ENCODE data around the gene GAK. TPM values are rescaled to one million over a fixed set of nuclear protein-coding genes. Genes with fewer than 3 reads are reported as not detected.

The GAK gene
- total and polyA plus RNA-seq, 3 experiments from 2014 or later: 82.9 to 118 (median 112) TPM

GRCh38 chr4:951594-952468 lies 19.7 kb upstream of the GAK start:
- Mint-ChIP-seq H3K9me3 (no peaks in the 10 kb centered on the region), H3K4me1 (peaks cover 0 to 1% (median 0%) of the 10 kb centered on the region in 3 donors), H3K27me3 (no peaks in the 10 kb centered on the region), H3K36me3 (peaks cover 0 to 28% (median 3%) of the 10 kb centered on the region in 3 donors), H3K4me3 (no peak overlapping the region), H3K27ac (peak overlapping the region in 1 of 8 donors; percentile 33)
- H3K27me3 ChIP-seq (ENCODE audit: insufficient read depth, low read length, poor library complexity, severe bottlenecking): no peaks in the 10 kb centered on the region
- H3K9me3 ChIP-seq (ENCODE audit: low read length): no peaks in the 10 kb centered on the region
- POLR2A ChIA-PET: no interaction called here
- DNase-seq: no peak
- no peak overlapping the region for H3K27ac ChIP-seq (ENCODE audit: low read depth, low read length)
- CTCF ChIA-PET: no interaction called here
- H3K4me1 ChIP-seq (ENCODE audit: insufficient read depth, low read length): no peaks in the 10 kb centered on the region
- H3K36me3 ChIP-seq (ENCODE audit: insufficient read depth, low read length): no peaks in the 10 kb centered on the region
- no peak overlapping the region for H3K4me3 ChIP-seq (ENCODE audit: low read length)

GRCh38 chr4:951186-951585 lies 19.1 kb upstream of the GAK start:
- Mint-ChIP-seq H3K27ac (no peak overlapping the region), H3K36me3 (peaks cover 0 to 25% (median 3%) of the 10 kb centered on the region in 3 donors), H3K4me3 (no peak overlapping the region), H3K27me3 (no peaks in the 10 kb centered on the region), H3K4me1 (peaks cover 0 to 1% (median 0%) of the 10 kb centered on the region in 3 donors), H3K9me3 (no peaks in the 10 kb centered on the region)
- POLR2A ChIA-PET: no interaction called here
- Histone ChIP-seq H3K27ac (ENCODE audit: low read depth, low read length) (no peak overlapping the region), H3K36me3 (ENCODE audit: insufficient read depth, low read length) (no peaks in the 10 kb centered on the region), H3K27me3 (ENCODE audit: insufficient read depth, low read length, poor library complexity, severe bottlenecking) (no peaks in the 10 kb centered on the region), H3K4me3 (ENCODE audit: low read length) (no peak overlapping the region), H3K4me1 (ENCODE audit: insufficient read depth, low read length) (no peaks in the 10 kb centered on the region), H3K9me3 (ENCODE audit: low read length) (no peaks in the 10 kb centered on the region)
- CTCF ChIA-PET: no interaction called here
- no peak for DNase-seq

- H3K4me1 ChIP-seq (ENCODE audit: insufficient read depth, low read length): no peaks in the 10 kb centered on the region
- POLR2A ChIA-PET: no interaction called here
- Mint-ChIP-seq H3K4me3 (no peak overlapping the region), H3K27me3 (no peaks in the 10 kb centered on the region), H3K9me3 (no peaks in the 10 kb centered on the region), H3K36me3 (peaks cover 0 to 26% (median 3%) of the 10 kb centered on the region in 3 donors), H3K27ac (peak overlapping the region in 1 of 8 donors; percentile 78), H3K4me1 (peaks cover 0 to 1% (median 0%) of the 10 kb centered on the region in 3 donors)
- H3K4me3 ChIP-seq (ENCODE audit: low read length): no peak overlapping the region
- peak in 1 of 5 donors; percentile 30 for DNase-seq
- no peak overlapping the region for H3K27ac ChIP-seq (ENCODE audit: low read depth, low read length)
- CTCF ChIA-PET: no interaction called here
- H3K9me3 ChIP-seq (ENCODE audit: low read length): no peaks in the 10 kb centered on the region
- H3K36me3 ChIP-seq (ENCODE audit: insufficient read depth, low read length): no peaks in the 10 kb centered on the region
- H3K27me3 ChIP-seq (ENCODE audit: insufficient read depth, low read length, poor library complexity, severe bottlenecking): no peaks in the 10 kb centered on the region
These were observed 18.3 kb upstream of the GAK start for GRCh38 chr4:950136-951020.

GRCh38 chr4:949656-950055 lies 17.5 kb upstream of the GAK start:
- no peak overlapping the region for H3K27ac Mint-ChIP-seq
- Histone ChIP-seq H3K4me3 (ENCODE audit: low read length) (no peak overlapping the region), H3K36me3 (ENCODE audit: insufficient read depth, low read length) (no peaks in the 10 kb centered on the region), H3K4me1 (ENCODE audit: insufficient read depth, low read length) (no peaks in the 10 kb centered on the region), H3K27ac (ENCODE audit: low read depth, low read length) (no peak overlapping the region), H3K27me3 (ENCODE audit: insufficient read depth, low read length, poor library complexity, severe bottlenecking) (no peaks in the 10 kb centered on the region), H3K9me3 (ENCODE audit: low read length) (no peaks in the 10 kb centered on the region)
- H3K36me3 Mint-ChIP-seq: peaks cover 0 to 24% (median 3%) of the 10 kb centered on the region in 3 donors
- CTCF ChIA-PET: no interaction called here
- no peak overlapping the region for H3K4me3 Mint-ChIP-seq
- peaks cover 0 to 1% (median 0%) of the 10 kb centered on the region in 3 donors for H3K4me1 Mint-ChIP-seq
- peak in 1 of 5 donors; percentile 32 for DNase-seq
- H3K9me3 Mint-ChIP-seq: no peaks in the 10 kb centered on the region
- POLR2A ChIA-PET: no interaction called here
- H3K27me3 Mint-ChIP-seq: no peaks in the 10 kb centered on the region

- no peaks in the 10 kb centered on the region for H3K4me1 ChIP-seq (ENCODE audit: insufficient read depth, low read length)
- ChIA-PET POLR2A (interaction anchor here (0.6 kb wide), 1 partner anchor 178 kb away, joined by 10 read pairs; no protein-coding TSS in a partner anchor), CTCF (no interaction called here)
- no peaks in the 10 kb centered on the region for H3K36me3 ChIP-seq (ENCODE audit: insufficient read depth, low read length)
- Mint-ChIP-seq H3K4me3 (no peak overlapping the region), H3K27me3 (no peaks in the 10 kb centered on the region), H3K27ac (no peak overlapping the region), H3K9me3 (no peaks in the 10 kb centered on the region), H3K4me1 (peaks cover 0 to 3% (median 0%) of the 10 kb centered on the region in 3 donors), H3K36me3 (peaks cover 0 to 20% (median 3%) of the 10 kb centered on the region in 3 donors)
- no peaks in the 10 kb centered on the region for H3K27me3 ChIP-seq (ENCODE audit: insufficient read depth, low read length, poor library complexity, severe bottlenecking)
- no peak overlapping the region for H3K4me3 ChIP-seq (ENCODE audit: low read length)
- DNase-seq: peak in 1 of 5 donors; percentile 26
- no peaks in the 10 kb centered on the region for H3K9me3 ChIP-seq (ENCODE audit: low read length)
- H3K27ac ChIP-seq (ENCODE audit: low read depth, low read length): no peak overlapping the region
These were observed 16.8 kb upstream of the GAK start for GRCh38 chr4:948936-949300.

DNA sequence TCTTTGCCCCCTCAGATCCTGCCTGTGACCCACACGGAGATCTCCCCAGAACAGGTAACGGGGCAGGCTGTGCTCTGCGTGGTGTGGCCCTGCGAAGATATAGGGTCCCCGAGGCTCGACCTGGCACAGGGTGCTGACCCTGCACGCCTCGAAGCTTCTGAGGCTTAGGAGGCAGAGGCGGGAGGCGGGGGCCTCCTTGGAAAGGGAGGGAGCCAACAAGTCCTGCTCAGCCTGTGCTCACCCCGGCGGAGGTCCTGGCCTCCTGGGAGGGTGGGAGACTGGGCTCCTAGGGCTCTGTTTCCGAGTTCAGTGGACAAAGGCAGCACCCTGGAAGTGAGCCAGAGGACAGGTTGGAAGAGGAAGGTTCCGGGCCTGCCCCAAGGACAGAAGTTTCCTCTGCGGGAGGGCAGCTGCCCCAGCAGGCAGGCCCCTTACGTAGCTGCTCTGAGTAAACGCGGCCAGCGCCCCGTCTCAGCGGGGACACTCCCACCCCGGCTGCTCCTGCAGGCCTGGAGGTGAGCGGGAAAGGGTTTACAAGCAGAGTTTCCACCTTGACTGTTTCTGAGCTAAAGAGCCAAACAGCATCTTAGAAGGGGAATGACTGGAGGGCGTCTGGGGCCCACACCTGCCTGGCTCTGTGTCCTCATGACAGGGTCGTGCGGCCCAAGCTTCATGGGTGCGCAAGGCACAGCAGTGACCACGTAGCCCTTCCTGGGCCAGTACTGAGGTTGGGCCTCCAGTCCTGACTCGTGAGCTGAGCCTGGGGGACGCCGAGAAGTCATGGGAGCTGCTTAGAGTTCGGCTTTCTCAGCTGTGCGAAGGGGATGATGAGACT lies 16.2 kb upstream of the GAK start:
- no peaks in the 10 kb centered on the region for H3K4me1 ChIP-seq (ENCODE audit: insufficient read depth, low read length)
- H3K36me3 ChIP-seq (ENCODE audit: insufficient read depth, low read length): no peaks in the 10 kb centered on the region
- CTCF ChIA-PET: no interaction called here
- Mint-ChIP-seq H3K27ac (peak overlapping the region in 1 of 8 donors; percentile 23), H3K4me1 (peaks cover 0 to 3% (median 0%) of the 10 kb centered on the region in 3 donors), H3K9me3 (no peaks in the 10 kb centered on the region), H3K27me3 (no peaks in the 10 kb centered on the region), H3K4me3 (no peak overlapping the region), H3K36me3 (peaks cover 0 to 20% (median 3%) of the 10 kb centered on the region in 3 donors)
- H3K9me3 ChIP-seq (ENCODE audit: low read length): no peaks in the 10 kb centered on the region
- peak in 1 of 5 donors; percentile 35 for DNase-seq
- POLR2A ChIA-PET: interaction anchor here (0.6 kb wide), 1 partner anchor 177 kb away, joined by 10 read pairs; no protein-coding TSS in a partner anchor
- H3K4me3 ChIP-seq (ENCODE audit: low read length): no peak overlapping the region
- H3K27ac ChIP-seq (ENCODE audit: low read depth, low read length): no peak overlapping the region
- no peaks in the 10 kb centered on the region for H3K27me3 ChIP-seq (ENCODE audit: insufficient read depth, low read length, poor library complexity, severe bottlenecking)

DNA sequence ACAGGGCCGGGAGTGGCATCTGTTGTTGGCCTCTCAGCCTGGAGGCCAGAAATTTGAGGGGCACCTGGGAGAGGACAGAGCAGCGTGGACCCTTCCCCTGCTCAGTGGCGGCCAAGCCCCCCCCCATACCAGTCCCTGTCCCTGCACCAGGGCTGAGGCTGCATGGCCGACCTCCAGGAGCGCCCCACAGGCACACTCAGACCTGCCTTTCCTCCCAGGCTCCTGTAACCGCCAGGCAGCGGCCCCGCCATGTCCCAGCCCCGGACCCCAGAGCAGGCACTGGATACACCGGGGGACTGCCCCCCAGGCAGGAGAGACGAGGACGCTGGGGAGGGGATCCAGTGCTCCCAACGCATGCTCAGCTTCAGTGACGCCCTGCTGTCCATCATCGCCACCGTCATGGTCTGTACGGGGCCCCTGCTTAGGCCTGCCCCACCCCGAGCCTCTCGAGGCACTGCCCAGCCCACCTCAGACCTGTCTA lies 15.4 kb upstream of the GAK start:
- Mint-ChIP-seq H3K9me3 (no peaks in the 10 kb centered on the region), H3K27ac (no peak overlapping the region), H3K4me1 (peaks cover 0 to 3% (median 0%) of the 10 kb centered on the region in 3 donors), H3K4me3 (no peak overlapping the region), H3K27me3 (no peaks in the 10 kb centered on the region), H3K36me3 (peaks cover 0 to 19% (median 5%) of the 10 kb centered on the region in 3 donors)
- DNase-seq: no peak
- no peaks in the 10 kb centered on the region for H3K36me3 ChIP-seq (ENCODE audit: insufficient read depth, low read length)
- H3K4me1 ChIP-seq (ENCODE audit: insufficient read depth, low read length): no peaks in the 10 kb centered on the region
- no peaks in the 10 kb centered on the region for H3K9me3 ChIP-seq (ENCODE audit: low read length)
- no peak overlapping the region for H3K27ac ChIP-seq (ENCODE audit: low read depth, low read length)
- H3K4me3 ChIP-seq (ENCODE audit: low read length): no peak overlapping the region
- H3K27me3 ChIP-seq (ENCODE audit: insufficient read depth, low read length, poor library complexity, severe bottlenecking): no peaks in the 10 kb centered on the region
- ChIA-PET POLR2A (no interaction called here), CTCF (no interaction called here)
